Spleen (tissue), 11 donors: Measurements from ENCODE around the gene GNA14. TPM values are rescaled to one million over a fixed set of nuclear protein-coding genes. Genes with fewer than 3 reads are reported as not detected.

Experiments
- DNase-seq: peaks from one replicate; pipeline ENCODE4 v3.0.0-alpha.2; 2020
- H3K27ac ChIP-seq, 8 donors: fragments of 200-600 bp; sonication (generic) in 7 of 8; 1 replicate in 4 of 8; 2 replicates in 4 of 8; pipeline versions ENCODE4 v1.5.0 to v1.8.0; 2016 to 2021; ENCODE audit warnings: inconsistent platforms in 4 of 8, mild to moderate bottlenecking in 4 of 8, moderate library complexity in 1 of 8
- H3K27me3 ChIP-seq, 7 donors: fragments of 200-600 bp; sonication (generic) in 6 of 7; replicated peaks in 1 of 7; 1 replicate in 4 of 7; 2 replicates in 3 of 7; pipeline versions ENCODE4 v1.5.0 to v1.8.0; 2016 to 2021; ENCODE audit warnings: inconsistent platforms in 3 of 7, mild to moderate bottlenecking in 1 of 7
- H3K36me3 ChIP-seq, 6 donors: fragments of 200-600 bp; sonication (generic) in 5 of 6; 1 replicate in 4 of 6; 2 replicates in 2 of 6; pipeline versions ENCODE4 v1.5.0 to v1.8.0; 2016 to 2021; ENCODE audit warnings: inconsistent platforms in 2 of 6
- H3K4me1 ChIP-seq, 6 donors: fragments of 200-600 bp; sonication (generic) in 5 of 6; 1 replicate in 3 of 6; 2 replicates in 3 of 6; pipeline versions ENCODE4 v1.5.0 to v1.8.0; 2016 to 2021; ENCODE audit warnings: inconsistent platforms in 3 of 6
- H3K4me3 ChIP-seq, 8 donors: fragments of 200-600 bp; sonication (generic) in 7 of 8; 1 replicate in 4 of 8; 2 replicates in 4 of 8; pipeline versions ENCODE4 v1.5.0 to v1.8.0; 2016 to 2021; ENCODE audit warnings: inconsistent platforms in 4 of 8, mild to moderate bottlenecking in 4 of 8, moderate library complexity in 2 of 8
- H3K9me3 ChIP-seq, 8 donors: fragments of 200-600 bp; sonication (generic) in 7 of 8; 1 replicate in 4 of 8; 2 replicates in 4 of 8; pipeline versions ENCODE4 v1.5.0 to v1.8.0; 2016 to 2021; ENCODE audit warnings: inconsistent platforms in 4 of 8
- CTCF ChIP-seq, 11 experiments: fragments of 200-600 bp in 7 of 11; fragments of 450-650 bp in 4 of 11; sonication (generic) in 4 of 11; IDR thresholded peaks in 8 of 11; conservative IDR thresholded peaks in 3 of 11; 1 replicate in 7 of 11; 2 replicates in 4 of 11; pipeline versions ENCODE4 v1.4.0 to v1.8.0; 2016 to 2021; ENCODE audit warnings: antibody characterized with exemption in 11 of 11, inconsistent platforms in 4 of 11, mild to moderate bottlenecking in 1 of 11
- POLR2A ChIP-seq, 3 donors: fragments of 450-650 bp; IDR thresholded peaks; one replicate each; pipeline ENCODE4 v1.5.1; 2017; ENCODE audit warnings: antibody characterized with exemption in 3 of 3, mild to moderate bottlenecking in 1 of 3
- POLR2AphosphoS5 ChIP-seq, 3 donors: sonication (generic); formaldehyde crosslinking; IDR thresholded peaks; one replicate each; pipeline ENCODE4 v1.5.1; 2017; ENCODE audit warnings: antibody characterized with exemption in 3 of 3
- WGBS, 5 donors: extraction: QIAGEN DNeasy Blood & Tissue Kit in 3 of 5; methylation state at CpG; one replicate each; pipeline versions ENCODE4 v1.1.5 to v1.1.7; 2013 to 2018; 5-methylcytosine and 5-hydroxymethylcytosine counted together
- intact Hi-C: fragments of 100-400 bp; cut with DNase I; formaldehyde crosslinking; loops from one replicate; pipeline ENCODE4 v1.15.0; 2023; ENCODE audit warnings: low total_unique reads
- polyA plus RNA-seq, 3 donors: library from polyadenylated mRNA; stranded (reverse); fragments of 200-250 nt; gene quantifications; one replicate each; pipeline ENCODE4 v1.2.1, GENCODE V29; 2013
- total RNA-seq, 7 donors: library from RNA; depleted of rRNA in 3 of 7; stranded (reverse); fragments of >200 nt in 3 of 7; fragmentation: NEBNext Ultra II Directional in 4 of 7; extraction: Animal tissue kit (Norgen Biotek cat#: 25700) in 4 of 7; gene quantifications; one replicate each; pipeline versions ENCODE4 v1.1.0 to v1.2.1, GENCODE V29; 2016 to 2021
- donor health status: healthy with polysubstance abuse.
- donor health status: DM: no; HTN: no; CAD: no; lungs with moderate emphysema.
- donor health status: DM: no; HTN: no; CAD: no.
- donor health status: Bipolar disorder and iron deficiency.
- donor health status: healthy.
- donor health status: DM: no; HTN: no; CAD: no.
- donor health status: DM: yes; HTN: yes; CAD: no.

GNA14 gene
- total and polyA plus RNA-seq, 10 donors, result 1.7 to 41.7 (median 7.9) TPM

GRCh38 chr9:77649109-77649812, 1.1 kb upstream of the GNA14 start:
- WGBS, 5 donors, result 48 to 60% (median 53%) methylated on average over 10 of the region's 10 CpGs
- Histone ChIP-seq H3K36me3 (no peaks in the 10 kb centered on the region), H3K4me1 (peaks cover 14 to 28% (median 22%) of the 10 kb centered on the region in 6 donors), H3K27ac (peak overlapping the region in 6 of 8 donors; percentile 22 to 77 (median 66)), H3K27me3 (peaks cover 0 to 57% (median 19%) of the 10 kb centered on the region in 7 donors), H3K9me3 (no peaks in the 10 kb centered on the region), H3K4me3 (peak overlapping the region; percentile 22 to 69 (median 48))
- intact Hi-C loops, result no loop called here
- TF ChIP-seq POLR2A (IDR thresholded peaks at IDR 0.05) (no peak), CTCF (IDR thresholded peaks at IDR 0.05 in 8 of 11, conservative IDR thresholded peaks at IDR 0.05 in 3 of 11) (peak in 4 of 11 experiments; percentile 21 to 24 (median 24)), POLR2AphosphoS5 (IDR thresholded peaks at IDR 0.05) (no peak)
- no peak for DNase-seq

GRCh38 chr9:77647267-77648233, 572 bp downstream of the GNA14 start:
- Histone ChIP-seq H3K9me3 (no peaks in the 10 kb centered on the region), H3K36me3 (no peaks in the 10 kb centered on the region), H3K27ac (peak overlapping the region; percentile 7 to 77 (median 66)), H3K4me3 (peak overlapping the region; percentile 22 to 69 (median 48)), H3K27me3 (peaks cover 0 to 57% (median 19%) of the 10 kb centered on the region in 7 donors), H3K4me1 (peaks cover 14 to 28% (median 22%) of the 10 kb centered on the region in 6 donors)
- WGBS, 5 donors, result 17 to 23% (median 18%) methylated on average over 54 to 83 of the region's 83 CpGs
- peak; percentile 77 for DNase-seq
- intact Hi-C loops, result no loop called here
- TF ChIP-seq CTCF (IDR thresholded peaks at IDR 0.05 in 8 of 11, conservative IDR thresholded peaks at IDR 0.05 in 3 of 11) (no peak), POLR2AphosphoS5 (IDR thresholded peaks at IDR 0.05) (peak in 1 of 3 donors; percentile 4)

GRCh38 chr9:77643871-77644270, 4.3 kb downstream of the GNA14 start:
- 83 to 95% (median 89%) methylated on average over 5 of the region's 5 CpGs for WGBS, 5 donors
- no peaks in the 10 kb centered on the region for H3K36me3 ChIP-seq
- H3K9me3 ChIP-seq, result no peaks in the 10 kb centered on the region
- DNase-seq, result no peak
- intact Hi-C loops, result no loop called here
- no peak overlapping the region for H3K27ac ChIP-seq
- peaks cover 10 to 18% (median 15%) of the 10 kb centered on the region in 6 donors for H3K4me1 ChIP-seq
- TF ChIP-seq POLR2A (IDR thresholded peaks at IDR 0.05) (no peak), CTCF (IDR thresholded peaks at IDR 0.05 in 8 of 11, conservative IDR thresholded peaks at IDR 0.05 in 3 of 11) (no peak), POLR2AphosphoS5 (IDR thresholded peaks at IDR 0.05) (no peak)
- no peak overlapping the region for H3K4me3 ChIP-seq
- peaks cover 0 to 46% (median 19%) of the 10 kb centered on the region in 7 donors for H3K27me3 ChIP-seq
